HEK293 (cell line): Measurements from ENCODE around the gene ABHD16B.

Source experiments
- CTCF ChIP-seq: fragments of 450-650 bp; formaldehyde crosslinking; IDR thresholded peaks from 2 replicates; pipeline ENCODE4 v1.5.1; 2016; ENCODE audit warnings: missing biosample characterization, missing genetic modification characterization
- FEZF1 ChIP-seq: fragments of 450-650 bp; formaldehyde crosslinking; IDR thresholded peaks from 2 replicates; pipeline ENCODE4 v1.5.1; 2016; ENCODE audit warnings: missing biosample characterization, missing genetic modification characterization
- GFI1B ChIP-seq: fragments of 450-650 bp; formaldehyde crosslinking; IDR thresholded peaks from 2 replicates; pipeline ENCODE4 v1.5.1; 2016; ENCODE audit warnings: missing biosample characterization, missing genetic modification characterization
- ZBTB26 ChIP-seq: fragments of 450-650 bp; formaldehyde crosslinking; optimal IDR thresholded peaks from 2 replicates; pipeline ENCODE3; 2016; ENCODE audit warnings: missing biosample characterization, mild to moderate bottlenecking, missing genetic modification characterization
- ZNF791 ChIP-seq: fragments of 450-650 bp; formaldehyde crosslinking; IDR thresholded peaks from 2 replicates; pipeline ENCODE4 v1.5.1; 2016; ENCODE audit warnings: missing biosample characterization, missing genetic modification characterization

GRCh38 chr20:63831993-63832686, 29.2 kb upstream of the ABHD16B start:
- TF ChIP-seq CTCF (tag by site-specific recombination) = no peak
- TF ChIP-seq ZNF791 (tag by site-specific recombination) = no peak
- no peak for TF ChIP-seq FEZF1 (tag by site-specific recombination)
- TF ChIP-seq GFI1B (tag by site-specific recombination) = no peak
- TF ChIP-seq ZBTB26 (tag by site-specific recombination) = no peak
